GM18870 (cell line): Measurements from ENCODE around the gene CCDC179.

Source experiments
- ATAC-seq: cut with Tn5 transposase; IDR thresholded peaks from one replicate; pipeline ENCODE4 v1.9.1; 2021; ENCODE audit warnings: moderate library complexity; ENCODE audit not compliant: unreplicated experiment

CCDC179 gene

GRCh38 chr11:22860241-22860640, at the start of gene CCDC179:
CCDC179 (minus strand) TSS chr11:22860474; CDS start chr11:22860421, 53 bp downstream.
- ATAC-seq: no peak

- ATAC-seq: peak; percentile 85
Observed at GRCh38 chr11:22903782-22904181, 43.5 kb upstream of the CCDC179 start.

DNA sequence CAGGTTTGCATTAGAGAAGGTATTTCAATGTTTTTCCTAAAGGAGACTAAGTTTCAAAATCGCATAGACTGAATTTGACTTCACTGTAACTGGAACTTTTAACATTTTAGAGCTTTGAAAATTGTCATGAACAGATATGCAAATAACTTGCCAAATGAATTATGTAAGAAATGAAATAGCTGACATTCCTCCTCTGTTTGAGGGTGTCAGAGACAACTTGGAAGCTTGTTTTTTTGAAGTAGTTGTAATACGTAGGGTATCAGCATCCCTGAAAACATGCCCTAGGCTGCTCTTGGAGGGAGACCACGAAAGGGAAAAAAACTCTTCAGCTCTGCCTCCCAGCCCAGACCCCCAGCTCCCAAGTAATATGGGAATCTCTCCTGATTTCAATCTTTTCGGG, 41.3 kb upstream of the CCDC179 start:
- ATAC-seq: no peak

- no peak for ATAC-seq
Observed at GRCh38 chr11:22900764-22901486, 40.7 kb upstream of the CCDC179 start.

GRCh38 chr11:22898036-22898435, 37.8 kb upstream of the CCDC179 start:
- ATAC-seq: no peak

GRCh38 chr11:22890227-22890626, 30.0 kb upstream of the CCDC179 start:
- no peak for ATAC-seq

DNA sequence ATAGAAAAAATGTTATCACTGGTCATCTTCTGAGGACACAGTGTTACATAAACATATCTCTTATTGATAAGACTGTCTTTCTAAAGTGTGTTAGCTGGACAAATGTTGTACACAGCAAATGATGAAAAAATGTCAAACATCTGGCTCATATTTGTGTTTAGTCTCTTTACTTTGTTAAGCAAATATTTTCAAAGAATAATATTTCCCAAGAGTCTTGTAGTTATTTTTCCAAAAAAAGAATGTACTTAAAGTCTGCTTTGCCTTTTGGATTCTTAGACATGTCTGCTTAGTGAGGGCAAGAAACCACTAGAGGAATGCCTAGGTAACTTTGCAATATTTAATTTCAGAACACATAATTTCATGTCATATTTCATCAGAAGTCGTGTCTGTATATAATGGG, 23.9 kb upstream of the CCDC179 start:
- no peak for ATAC-seq

- no peak for ATAC-seq
Observed at GRCh38 chr11:22879630-22880029, 19.4 kb upstream of the CCDC179 start.

GRCh38 chr11:22878604-22879003, 18.3 kb upstream of the CCDC179 start:
- ATAC-seq: no peak

DNA sequence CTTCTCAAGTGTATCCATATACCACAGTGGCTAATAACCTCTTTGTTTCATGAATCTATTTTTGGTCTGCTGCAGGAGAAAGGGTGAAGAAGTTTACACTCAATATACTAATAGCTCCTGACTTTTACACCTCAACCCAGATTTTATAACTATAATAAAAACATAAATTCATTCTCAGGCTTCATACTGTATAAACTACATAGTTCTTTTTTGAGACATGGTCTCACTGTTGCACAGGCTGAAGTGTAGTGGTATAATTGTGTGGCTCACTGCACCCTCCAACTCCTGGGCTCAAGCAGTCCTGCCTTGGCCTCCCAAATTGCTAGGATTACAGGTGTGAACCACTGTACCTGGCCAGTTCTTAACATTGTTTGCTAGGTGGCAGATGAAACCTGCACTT, 17.8 kb upstream of the CCDC179 start:
- ATAC-seq: no peak

GRCh38 chr11:22875869-22876473, 15.7 kb upstream of the CCDC179 start:
- peak; percentile 99 for ATAC-seq

DNA sequence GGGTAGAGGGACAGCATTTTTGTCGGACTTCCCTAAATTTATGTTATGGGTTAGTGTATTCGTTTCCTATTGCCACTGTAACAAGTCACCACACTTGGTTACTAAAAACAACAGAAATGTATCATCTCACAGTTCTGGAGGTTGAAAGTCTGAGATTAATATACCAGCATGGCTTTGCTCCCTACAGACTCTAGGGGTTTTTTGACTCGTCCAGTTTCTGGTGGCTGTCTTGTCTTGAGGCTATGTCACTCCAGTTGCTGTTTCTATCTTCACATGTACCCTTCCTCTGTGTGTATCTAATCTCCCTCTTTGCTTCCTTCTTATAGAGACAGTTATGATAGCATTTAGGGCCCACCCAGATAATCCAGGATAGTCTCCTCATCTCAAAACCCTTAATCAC, 9.1 kb upstream of the CCDC179 start:
- peak; percentile 79 for ATAC-seq

DNA sequence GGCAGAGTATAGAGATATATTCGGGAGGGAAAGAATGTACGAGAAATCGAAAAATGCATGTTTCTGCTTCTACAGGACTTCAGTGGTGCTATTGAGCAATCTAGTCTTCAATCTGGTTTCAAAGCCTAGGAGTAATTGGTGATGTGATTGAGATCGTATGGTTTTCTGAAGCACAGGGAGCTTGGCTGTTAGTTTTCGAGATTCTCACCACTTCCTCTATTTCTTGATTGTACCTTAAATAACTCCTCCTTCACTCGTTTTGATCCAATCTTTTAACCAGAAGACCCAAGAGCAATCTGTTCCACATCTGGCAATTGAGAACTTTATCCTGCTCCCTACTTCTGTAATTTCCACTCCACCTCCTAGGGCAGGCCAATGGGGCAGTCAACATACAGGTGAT, 518 bp downstream of the CCDC179 start:
- ATAC-seq: no peak

DNA sequence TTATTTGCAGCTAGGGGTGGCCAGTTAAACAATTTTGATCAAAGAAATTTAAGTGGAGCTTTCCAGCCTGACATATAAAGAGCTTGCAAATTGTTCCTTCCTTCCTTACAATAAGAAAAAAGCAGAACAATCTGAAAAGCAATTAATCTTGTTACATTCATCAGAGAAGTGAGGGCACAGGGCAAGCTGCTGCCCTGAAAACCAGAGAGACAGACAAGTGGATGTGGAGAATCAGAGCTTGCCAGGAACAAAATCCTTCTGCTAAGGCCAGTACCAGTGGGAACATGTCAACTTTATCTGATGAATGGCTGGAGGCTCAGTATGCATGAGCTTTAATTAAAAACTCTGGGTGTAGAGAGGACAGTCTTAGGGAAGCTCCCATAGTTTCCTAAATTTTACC, 8.8 kb downstream of the CCDC179 start:
- no peak for ATAC-seq

DNA sequence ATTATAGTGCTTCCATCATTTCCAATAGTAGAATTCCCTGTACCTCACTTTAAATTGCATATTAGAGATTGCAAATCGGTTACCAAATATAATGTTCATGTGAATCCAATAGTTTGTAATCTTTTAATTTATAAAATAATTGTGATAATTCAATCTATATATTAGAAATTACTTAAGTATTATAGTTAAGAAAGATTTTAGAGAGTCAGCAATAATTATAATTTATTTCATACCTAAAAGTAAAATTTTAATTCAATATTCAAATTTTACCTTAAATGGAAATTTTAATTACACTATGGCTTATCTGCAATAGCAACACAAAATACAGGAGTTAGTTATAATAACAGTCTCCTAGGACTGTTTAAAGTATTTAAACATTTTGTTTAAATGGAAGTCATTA, 13.5 kb downstream of the CCDC179 start:
- ATAC-seq: no peak

- no peak for ATAC-seq
Observed at GRCh38 chr11:22832315-22833015, 27.8 kb downstream of the CCDC179 start.

DNA sequence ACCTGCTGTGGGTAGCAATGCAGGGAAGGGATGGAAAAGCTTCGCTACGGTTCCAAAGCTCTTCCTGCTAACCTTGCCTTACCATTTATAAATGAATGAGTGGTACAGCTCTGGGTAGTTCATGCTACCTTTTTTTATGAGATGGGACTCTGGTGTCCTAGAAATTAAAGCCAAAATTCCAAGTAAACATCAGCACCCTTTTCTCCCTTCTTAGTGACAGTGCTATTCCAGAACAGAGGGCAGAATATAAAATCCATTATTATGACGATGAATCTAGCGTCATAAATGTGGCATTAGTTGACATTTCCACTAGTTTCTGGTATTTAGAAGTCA, 30.2 kb downstream of the CCDC179 start:
- no peak for ATAC-seq

DNA sequence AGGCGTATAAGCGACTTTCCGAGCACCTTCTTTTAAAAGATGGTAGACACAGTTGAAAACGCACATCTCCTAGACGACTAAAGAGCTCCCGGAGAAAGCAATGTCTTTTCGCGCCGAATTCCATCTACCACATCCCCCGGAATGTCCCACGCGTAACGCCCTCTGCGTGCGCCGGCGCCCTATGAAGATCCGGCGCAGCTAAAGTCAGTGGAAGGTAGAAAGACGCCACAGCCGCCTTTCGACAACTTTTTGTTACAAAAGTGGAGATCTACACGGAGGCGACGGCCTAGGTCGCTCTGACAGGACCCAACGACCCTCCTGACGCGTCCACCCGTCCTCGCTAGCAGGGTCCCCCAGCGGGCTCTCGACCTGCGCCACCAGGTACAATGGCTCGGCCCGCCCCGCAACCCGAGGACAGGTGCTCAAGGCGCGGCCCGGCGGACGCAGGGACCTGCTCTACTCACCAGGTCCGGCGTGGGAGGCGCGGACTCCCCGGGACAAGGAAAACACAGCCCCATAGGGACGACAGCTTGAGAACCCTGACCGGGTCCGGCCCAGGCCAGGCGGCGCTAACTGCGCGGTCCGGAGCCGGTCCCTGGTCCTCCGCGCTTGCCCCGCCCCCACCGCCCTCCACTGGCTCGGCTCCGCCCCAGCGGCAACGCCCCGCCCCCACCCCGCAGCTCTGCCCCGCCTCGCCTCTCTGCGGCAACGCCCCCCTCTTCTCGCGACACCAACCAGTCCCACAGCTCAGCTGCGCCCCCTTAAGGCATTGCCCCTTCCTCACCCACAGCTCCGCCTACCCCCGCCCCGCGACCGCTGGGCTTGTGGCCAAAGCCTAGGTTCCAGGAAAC, 30.8 kb downstream of the CCDC179 start, which contains the start of gene SVIP:
SVIP (minus strand) TSS at position 571 of the 851 bp plus-strand sequence; CDS start at position 518, 53 bp downstream.
- peak; percentile 94 for ATAC-seq

DNA sequence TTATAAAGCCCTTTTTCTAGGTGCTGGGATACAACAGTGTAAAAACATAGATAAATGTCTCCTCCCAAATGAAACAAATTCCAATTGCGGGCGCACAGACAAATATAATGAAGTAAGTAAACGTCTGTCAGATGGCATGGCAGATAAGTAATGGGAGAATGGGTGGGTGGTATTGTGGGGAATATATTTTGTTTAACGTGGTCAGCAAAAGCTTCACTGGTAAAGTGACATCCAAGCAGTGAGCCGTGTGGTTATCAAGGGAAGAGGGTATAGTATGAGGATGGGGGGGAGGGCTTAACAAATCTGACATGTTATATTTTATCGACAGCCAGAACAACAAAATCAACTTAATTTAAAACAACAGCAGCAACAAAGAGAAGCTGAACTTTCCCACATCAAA, 31.9 kb downstream of the CCDC179 start:
- no peak for ATAC-seq

DNA sequence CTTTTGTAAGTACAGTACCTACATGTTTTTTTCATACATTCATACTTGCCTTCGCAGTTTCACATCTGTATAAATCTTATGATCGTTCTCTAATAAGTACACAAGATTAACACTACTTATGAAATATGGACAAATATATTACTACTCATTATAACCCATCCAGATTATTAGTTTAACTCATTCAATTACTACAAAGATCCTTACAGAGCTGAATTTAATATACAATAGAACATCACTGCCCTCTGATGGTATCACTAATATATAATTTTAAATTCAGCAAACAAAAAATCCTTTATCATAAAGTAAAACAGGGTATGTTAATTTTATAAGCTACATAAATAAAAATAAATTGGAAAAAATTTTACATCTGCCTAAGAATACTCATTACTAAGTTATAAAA, 38.1 kb downstream of the CCDC179 start:
- ATAC-seq: no peak

DNA sequence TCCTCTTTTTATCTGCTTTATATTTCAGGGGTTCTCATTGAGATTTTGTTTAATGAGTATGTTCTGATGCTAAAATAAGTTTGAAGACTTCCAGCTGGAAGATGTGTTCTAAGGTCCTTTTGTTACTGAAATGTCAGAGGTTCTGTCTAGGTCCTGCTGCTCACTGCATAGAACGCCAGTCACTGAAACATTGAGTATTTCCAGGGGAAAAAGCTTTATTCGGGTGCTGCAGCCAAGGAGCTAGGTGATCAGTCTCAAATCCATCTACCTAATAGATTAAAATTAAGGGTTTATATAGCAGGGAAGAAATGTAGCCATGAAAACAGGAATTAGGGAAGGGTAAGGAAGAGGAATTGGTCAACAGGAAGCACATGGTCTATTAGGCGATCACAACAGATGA, 50.4 kb downstream of the CCDC179 start:
- no peak for ATAC-seq
